DMS79 (cell line): ENCODE results near the gene AGAP1.
A peak's percentile ranks its signal among the peaks of the same experiment; 100 is the strongest.

Source experiments
- DNase-seq: peaks from one replicate; lab custom pipeline; 2025; lab: John Stamatoyannopoulos, UW

The AGAP1 gene

GRCh38 chr2:236160366-236161081 lies 666.7 kb downstream of the AGAP1 start:
- no peak for DNase-seq

GRCh38 chr2:236161082-236161462 lies 667.2 kb downstream of the AGAP1 start:
- DNase-seq, result no peak

GRCh38 chr2:236161531-236161930 lies 667.7 kb downstream of the AGAP1 start:
- no peak for DNase-seq

- DNase-seq, result no peak
These were observed 668.4 kb downstream of the AGAP1 start for GRCh38 chr2:236162031-236162845.

- DNase-seq, result no peak
These were observed 669.1 kb downstream of the AGAP1 start for GRCh38 chr2:236162882-236163470.

- no peak for DNase-seq
These were observed 669.8 kb downstream of the AGAP1 start for GRCh38 chr2:236163471-236164200.

- DNase-seq, result no peak
These were observed 670.5 kb downstream of the AGAP1 start for GRCh38 chr2:236164201-236164924.

- DNase-seq, result no peak
These were observed 671.3 kb downstream of the AGAP1 start for GRCh38 chr2:236164925-236165841.

GRCh38 chr2:236165842-236166795 lies 672.3 kb downstream of the AGAP1 start:
- no peak for DNase-seq

- no peak for DNase-seq
These were observed 673.0 kb downstream of the AGAP1 start for GRCh38 chr2:236166796-236167296.

- DNase-seq, result no peak
These were observed 673.7 kb downstream of the AGAP1 start for GRCh38 chr2:236167297-236168109.

- DNase-seq, result peak; percentile 58
These were observed 674.6 kb downstream of the AGAP1 start, which contains the start of gene GBX2 for GRCh38 chr2:236168110-236169080. TSS of gene GBX2 (minus strand) at chr2:236168386. CDS start at chr2:236167971, 415 bp downstream.

GRCh38 chr2:236169151-236169721 lies 675.4 kb downstream of the AGAP1 start:
- no peak for DNase-seq

GRCh38 chr2:236169741-236170589 lies 676.1 kb downstream of the AGAP1 start:
- no peak for DNase-seq

GRCh38 chr2:236170590-236171165 lies 676.8 kb downstream of the AGAP1 start:
- no peak for DNase-seq
